ENCODE results near the gene HOXB1.

Gene HOXB1

GRCh38 chr17:48567209-48567608 lies 36.4 kb upstream of the HOXB1 start:
- DNase-seq, result no peak

GRCh38 chr17:48566717-48567116 lies 35.9 kb upstream of the HOXB1 start:
- DNase-seq, result no peak

- DNase-seq, result no peak
These were observed 35.3 kb upstream of the HOXB1 start for GRCh38 chr17:48565925-48566710.

GRCh38 chr17:48565022-48565554 lies 34.3 kb upstream of the HOXB1 start:
- no peak for DNase-seq

- DNase-seq, result no peak
These were observed 33.6 kb upstream of the HOXB1 start for GRCh38 chr17:48564188-48565021.

- DNase-seq, result no peak
These were observed 33.0 kb upstream of the HOXB1 start for GRCh38 chr17:48563867-48564187.

GRCh38 chr17:48563385-48563838 lies 32.6 kb upstream of the HOXB1 start:
- DNase-seq, result no peak

GRCh38 chr17:48562934-48563333 lies 32.1 kb upstream of the HOXB1 start:
- DNase-seq, result no peak

GRCh38 chr17:48561884-48562810 lies 31.3 kb upstream of the HOXB1 start:
- DNase-seq, result no peak

GRCh38 chr17:48559840-48560817 lies 29.3 kb upstream of the HOXB1 start:
- no peak for DNase-seq

GRCh38 chr17:48559122-48559839 lies 28.5 kb upstream of the HOXB1 start:
- no peak for DNase-seq

GRCh38 chr17:48558831-48559121 lies 28.0 kb upstream of the HOXB1 start:
- no peak for DNase-seq

GRCh38 chr17:48558057-48558830 lies 27.4 kb upstream of the HOXB1 start:
- DNase-seq, result no peak

GRCh38 chr17:48556576-48557401 lies 26.0 kb upstream of the HOXB1 start:
- DNase-seq, result no peak

- no peak for DNase-seq
These were observed 25.4 kb upstream of the HOXB1 start for GRCh38 chr17:48556229-48556575.

- no peak for DNase-seq
These were observed 24.7 kb upstream of the HOXB1 start for GRCh38 chr17:48555258-48556228.

- no peak for DNase-seq
These were observed 23.8 kb upstream of the HOXB1 start for GRCh38 chr17:48554412-48555257.
